ENCODE measurements around the gene PIAS4. TPM values are rescaled to one million over a fixed set of nuclear protein-coding genes. Genes with fewer than 3 reads are reported as not detected.

Gene PIAS4
- total and polyA plus RNA-seq, 2 of the 13 experiments (the other 11 are each of a cell fraction or from before 2014, with no cell fraction given): 9.0 to 20.1 TPM

- TF ChIP-seq, protein P1, sequence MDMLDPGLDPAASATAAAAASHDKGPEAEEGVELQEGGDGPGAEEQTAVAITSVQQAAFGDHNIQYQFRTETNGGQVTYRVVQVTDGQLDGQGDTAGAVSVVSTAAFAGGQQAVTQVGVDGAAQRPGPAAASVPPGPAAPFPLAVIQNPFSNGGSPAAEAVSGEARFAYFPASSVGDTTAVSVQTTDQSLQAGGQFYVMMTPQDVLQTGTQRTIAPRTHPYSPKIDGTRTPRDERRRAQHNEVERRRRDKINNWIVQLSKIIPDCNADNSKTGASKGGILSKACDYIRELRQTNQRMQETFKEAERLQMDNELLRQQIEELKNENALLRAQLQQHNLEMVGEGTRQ (IDR thresholded peaks at IDR 0.05; ENCODE audit: low read depth, low read length): no peak
- TF ChIP-seq, protein P1 (CRISPR knock-in tag; IDR thresholded peaks at IDR 0.05; ENCODE audit: borderline replicate concordance): no peak
- TF ChIP-seq ZFY (CRISPR knock-in tag; IDR thresholded peaks at IDR 0.05) (peak; percentile 85), ATF7-NPFF (CRISPR knock-in tag; IDR thresholded peaks at IDR 0.05; ENCODE audit: low read depth) (peak; percentile 52; the same call in 1 of the 2 replicates), ZBTB42 (CRISPR knock-in tag; IDR thresholded peaks at IDR 0.05) (peak; percentile 79; the same call in 1 of the 2 replicates), ZNF564 (CRISPR knock-in tag; IDR thresholded peaks at IDR 0.05) (peak; percentile 79), ISX (CRISPR knock-in tag; conservative IDR thresholded peaks at IDR 0.05) (no peak), ONECUT2 (CRISPR knock-in tag; IDR thresholded peaks at IDR 0.05) (peak; percentile 42; the same call in 1 of the 2 replicates), ZFP90 (CRISPR knock-in tag; IDR thresholded peaks at IDR 0.05; ENCODE audit: borderline replicate concordance) (no peak), ZBTB26 (CRISPR knock-in tag; IDR thresholded peaks at IDR 0.05; ENCODE audit: borderline replicate concordance) (peak; percentile 56), ZNF292 (CRISPR knock-in tag; IDR thresholded peaks at IDR 0.05; ENCODE audit: borderline replicate concordance, low read depth) (peak; percentile 82), KIAA2018 (CRISPR knock-in tag; IDR thresholded peaks at IDR 0.05; ENCODE audit: borderline replicate concordance) (no peak), AGO2 (optimal IDR thresholded peaks at IDR 0.05; ENCODE audit: low read depth, low read length) (peak; percentile 8), SIN3B (IDR thresholded peaks at IDR 0.05; ENCODE audit: low read length) (no peak), ZNF430 (CRISPR knock-in tag; IDR thresholded peaks at IDR 0.05) (peak; percentile 86; the same call in 1 of the 2 replicates)
- TF ChIP-seq, protein P2, sequence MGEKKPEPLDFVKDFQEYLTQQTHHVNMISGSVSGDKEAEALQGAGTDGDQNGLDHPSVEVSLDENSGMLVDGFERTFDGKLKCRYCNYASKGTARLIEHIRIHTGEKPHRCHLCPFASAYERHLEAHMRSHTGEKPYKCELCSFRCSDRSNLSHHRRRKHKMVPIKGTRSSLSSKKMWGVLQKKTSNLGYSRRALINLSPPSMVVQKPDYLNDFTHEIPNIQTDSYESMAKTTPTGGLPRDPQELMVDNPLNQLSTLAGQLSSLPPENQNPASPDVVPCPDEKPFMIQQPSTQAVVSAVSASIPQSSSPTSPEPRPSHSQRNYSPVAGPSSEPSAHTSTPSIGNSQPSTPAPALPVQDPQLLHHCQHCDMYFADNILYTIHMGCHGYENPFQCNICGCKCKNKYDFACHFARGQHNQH (CRISPR knock-in tag; IDR thresholded peaks at IDR 0.05): peak; percentile 83; the same call in 1 of the 2 replicates
Measured at GRCh38 chr19:4052114-4052992, 44.8 kb downstream of the PIAS4 start (continued).

Measured in HepG2 (cell line).